Osteoblast (primary cell): ENCODE measurements around the gene ARHGAP10. TPM values are rescaled to one million over a fixed set of nuclear protein-coding genes. Genes with fewer than 3 reads are reported as not detected.

Experiments used
- DNase-seq: peaks from one replicate; pipeline ENCODE4 v3.0.0; 2011; ENCODE audit warnings: low spot score, mixed read lengths; ENCODE audit not compliant: insufficient read length; ENCODE audit errors: missing footprints
- H2AFZ ChIP-seq: 2 replicates; pipeline ENCODE4 v1.6.0; 2011; ENCODE audit warnings: mild to moderate bottlenecking, low read length
- H3K27ac ChIP-seq: 2 replicates; pipeline ENCODE4 v1.5.1; 2011; ENCODE audit warnings: mild to moderate bottlenecking, low read depth, low read length, moderate library complexity
- H3K27me3 ChIP-seq: 2 replicates; pipeline ENCODE4 v1.6.0; 2012; ENCODE audit warnings: mild to moderate bottlenecking, control low read depth, inconsistent platforms, low read length, moderate library complexity; ENCODE audit not compliant: insufficient read depth
- H3K36me3 ChIP-seq: 2 replicates; pipeline ENCODE4 v1.5.1; 2011; ENCODE audit warnings: mild to moderate bottlenecking, low read length, control low read depth, moderate library complexity; ENCODE audit not compliant: insufficient read depth
- H3K4me1 ChIP-seq: 2 replicates; pipeline ENCODE4 v1.5.1; 2011; ENCODE audit warnings: mild to moderate bottlenecking, low read length, control low read depth, moderate library complexity; ENCODE audit not compliant: insufficient read depth
- H3K4me2 ChIP-seq: 2 replicates; pipeline ENCODE4 v1.6.0; 2011; ENCODE audit warnings: mild to moderate bottlenecking, low read length; ENCODE audit not compliant: insufficient read depth
- H3K4me3 ChIP-seq: fragments of 200-600 bp; sonication (generic); 3 replicates; pipeline ENCODE4 v1.5.1; 2012; ENCODE audit warnings: mild to moderate bottlenecking, low read length, inconsistent platforms; ENCODE audit not compliant: insufficient read depth
- H3K79me2 ChIP-seq: 2 replicates; pipeline ENCODE4 v1.6.0; 2012; ENCODE audit warnings: mild to moderate bottlenecking, low read length, control low read depth, inconsistent platforms; ENCODE audit not compliant: insufficient read depth
- H3K9me3 ChIP-seq: 2 replicates; pipeline ENCODE4 v1.5.1; 2011; ENCODE audit warnings: low read depth, low read length, control low read depth
- H4K20me1 ChIP-seq: 2 replicates; pipeline ENCODE4 v1.6.0; 2012; ENCODE audit warnings: mild to moderate bottlenecking, low read length, control low read depth; ENCODE audit not compliant: insufficient read depth
- total RNA-seq: library from RNA; depleted of rRNA; stranded (reverse); fragments of >200 nt; gene quantifications from 2 replicates; pipeline ENCODE4 v1.2.3, GENCODE V29; 2012
- TF ChIP-seq, protein P1 (sequence below): IDR thresholded peaks from 2 replicates; pipeline ENCODE4 v1.5.1; 2011; ENCODE audit warnings: mild to moderate bottlenecking, low read depth, low read length, moderate library complexity; ENCODE audit errors: extremely low read depth

ARHGAP10 gene
- total RNA-seq, 1 donor = 31.5 TPM

GRCh38 chr4:148041606-148042329, 309.9 kb downstream of the ARHGAP10 start:
- H3K79me2 ChIP-seq = peaks cover 9% of the 10 kb centered on the region
- H3K4me1 ChIP-seq = no peaks in the 10 kb centered on the region
- no peaks in the 10 kb centered on the region for H3K9me3 ChIP-seq
- TF ChIP-seq, protein P1, sequence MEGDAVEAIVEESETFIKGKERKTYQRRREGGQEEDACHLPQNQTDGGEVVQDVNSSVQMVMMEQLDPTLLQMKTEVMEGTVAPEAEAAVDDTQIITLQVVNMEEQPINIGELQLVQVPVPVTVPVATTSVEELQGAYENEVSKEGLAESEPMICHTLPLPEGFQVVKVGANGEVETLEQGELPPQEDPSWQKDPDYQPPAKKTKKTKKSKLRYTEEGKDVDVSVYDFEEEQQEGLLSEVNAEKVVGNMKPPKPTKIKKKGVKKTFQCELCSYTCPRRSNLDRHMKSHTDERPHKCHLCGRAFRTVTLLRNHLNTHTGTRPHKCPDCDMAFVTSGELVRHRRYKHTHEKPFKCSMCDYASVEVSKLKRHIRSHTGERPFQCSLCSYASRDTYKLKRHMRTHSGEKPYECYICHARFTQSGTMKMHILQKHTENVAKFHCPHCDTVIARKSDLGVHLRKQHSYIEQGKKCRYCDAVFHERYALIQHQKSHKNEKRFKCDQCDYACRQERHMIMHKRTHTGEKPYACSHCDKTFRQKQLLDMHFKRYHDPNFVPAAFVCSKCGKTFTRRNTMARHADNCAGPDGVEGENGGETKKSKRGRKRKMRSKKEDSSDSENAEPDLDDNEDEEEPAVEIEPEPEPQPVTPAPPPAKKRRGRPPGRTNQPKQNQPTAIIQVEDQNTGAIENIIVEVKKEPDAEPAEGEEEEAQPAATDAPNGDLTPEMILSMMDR = no peak
- no peak overlapping the region for H3K4me2 ChIP-seq
- no peak overlapping the region for H3K27ac ChIP-seq
- H3K36me3 ChIP-seq = no peaks in the 10 kb centered on the region
- peaks cover 6% of the 10 kb centered on the region for H4K20me1 ChIP-seq
- no peak for DNase-seq
- no peak overlapping the region for H3K4me3 ChIP-seq
- H2AFZ ChIP-seq = no peak overlapping the region
- H3K27me3 ChIP-seq = no peaks in the 10 kb centered on the region

DNA sequence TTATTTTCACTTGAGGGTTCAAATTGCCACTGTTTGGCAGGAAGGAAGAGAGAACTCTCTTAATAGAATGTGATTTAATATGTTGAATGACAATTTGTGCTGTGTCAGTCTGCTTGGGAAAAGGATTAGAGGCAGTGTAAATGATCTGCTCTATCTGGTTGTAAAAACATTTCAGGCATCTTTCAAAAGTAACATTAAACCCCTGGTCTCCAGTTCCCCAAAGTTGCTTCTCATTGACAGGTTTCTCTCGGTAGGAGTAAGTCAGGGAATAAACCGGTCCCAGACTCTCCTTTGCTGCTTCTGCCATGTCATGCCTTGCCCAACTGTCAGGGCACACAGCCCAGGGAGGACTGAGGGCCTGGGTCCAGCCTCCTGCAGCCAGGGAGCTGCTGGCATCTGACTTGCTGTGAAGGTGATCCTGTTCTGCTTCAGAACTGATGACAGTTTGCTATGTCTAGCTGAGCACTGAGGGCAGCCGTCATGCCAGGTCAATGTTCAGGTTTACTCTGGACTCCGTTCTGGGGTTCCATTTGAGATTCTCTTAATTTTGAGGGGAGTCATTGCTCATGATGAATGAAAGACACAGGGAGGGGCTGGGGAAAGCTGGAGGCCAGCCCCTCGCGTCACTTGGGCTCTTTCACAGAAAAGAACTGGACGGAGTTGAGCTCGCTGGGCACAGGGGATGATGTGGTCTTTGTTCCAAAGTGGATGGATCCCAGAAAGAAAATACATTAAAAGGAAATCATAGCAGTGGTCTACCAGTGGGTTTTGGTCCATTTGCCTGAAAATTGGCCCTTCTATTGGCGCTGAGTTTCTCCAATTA, 312.4 kb downstream of the ARHGAP10 start:
- Histone ChIP-seq H3K4me1 (no peaks in the 10 kb centered on the region), H3K4me3 (no peak overlapping the region), H3K27me3 (no peaks in the 10 kb centered on the region), H3K36me3 (no peaks in the 10 kb centered on the region), H3K4me2 (peak overlapping the region; percentile 35), H3K27ac (no peak overlapping the region), H2AFZ (no peak overlapping the region), H3K9me3 (no peaks in the 10 kb centered on the region), H4K20me1 (peaks cover 6% of the 10 kb centered on the region), H3K79me2 (peaks cover 6% of the 10 kb centered on the region)
- TF ChIP-seq, protein P1 = no peak
- no peak for DNase-seq

DNA sequence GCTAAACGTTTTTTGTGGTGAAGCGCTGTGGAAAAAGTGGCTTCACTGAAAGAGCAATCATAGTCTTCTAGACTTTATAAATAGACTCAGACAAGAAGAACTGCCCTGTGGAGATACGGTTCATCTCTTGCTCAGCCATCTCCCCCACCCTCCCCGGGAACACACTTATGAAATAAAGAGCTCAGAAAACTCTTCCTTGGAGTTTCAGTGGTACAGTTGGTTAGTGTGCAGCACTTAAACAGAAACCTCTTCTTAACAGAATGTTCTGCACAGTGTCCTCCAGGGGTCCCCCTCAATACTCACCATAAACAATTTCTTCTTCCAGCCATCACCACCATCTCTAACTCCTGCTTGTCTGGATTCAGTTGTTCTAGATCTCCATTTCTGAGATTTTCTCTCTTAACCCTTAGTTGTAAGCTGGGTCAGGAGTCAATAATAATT, 313.0 kb downstream of the ARHGAP10 start:
- Histone ChIP-seq H4K20me1 (peaks cover 6% of the 10 kb centered on the region), H3K4me3 (no peak overlapping the region), H3K27me3 (no peaks in the 10 kb centered on the region), H3K27ac (no peak overlapping the region), H3K4me2 (peak overlapping the region; percentile 35), H3K79me2 (peaks cover 4% of the 10 kb centered on the region), H2AFZ (no peak overlapping the region), H3K4me1 (no peaks in the 10 kb centered on the region), H3K36me3 (no peaks in the 10 kb centered on the region), H3K9me3 (no peaks in the 10 kb centered on the region)
- TF ChIP-seq, protein P1 = peak; percentile 35
- peak; percentile 74 for DNase-seq

DNA sequence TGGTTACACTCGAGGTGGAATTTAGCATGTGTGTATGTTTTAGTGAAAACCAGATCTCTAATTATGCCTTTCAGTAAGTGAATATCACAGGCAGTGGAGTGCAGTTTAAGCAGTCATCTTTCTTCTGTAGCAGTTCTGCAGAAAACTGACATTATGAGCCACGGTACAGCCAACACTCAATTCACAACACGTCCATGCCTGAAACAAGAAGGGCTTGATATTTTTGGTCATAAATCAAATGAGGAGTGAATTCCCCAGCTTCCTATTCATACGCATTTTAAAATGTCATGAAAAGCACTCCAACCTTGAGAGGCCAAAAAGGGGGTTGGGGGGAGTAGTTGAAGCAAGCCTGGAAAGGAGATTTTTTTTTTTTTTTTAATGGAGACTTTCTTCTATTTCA, 316.7 kb downstream of the ARHGAP10 start:
- H4K20me1 ChIP-seq = no peaks in the 10 kb centered on the region

More for the DNA sequence above, 316.7 kb downstream of the ARHGAP10 start:
- H3K9me3 ChIP-seq = no peaks in the 10 kb centered on the region
- no peaks in the 10 kb centered on the region for H3K36me3 ChIP-seq
- no peak overlapping the region for H3K4me2 ChIP-seq
- H3K4me1 ChIP-seq = no peaks in the 10 kb centered on the region
- no peak overlapping the region for H3K4me3 ChIP-seq
- TF ChIP-seq, protein P1 = no peak
- H2AFZ ChIP-seq = no peak overlapping the region
- H3K27me3 ChIP-seq = no peaks in the 10 kb centered on the region
- H3K27ac ChIP-seq = no peak overlapping the region
- no peak for DNase-seq
- H3K79me2 ChIP-seq = no peaks in the 10 kb centered on the region
